SH-SY5Y (cell line): ENCODE measurements around the gene ALG14.
A peak's percentile ranks its signal among the peaks of the same experiment; 100 is the strongest.

Experiments
- GATA2 ChIP-seq: IDR thresholded peaks from 2 replicates; pipeline ENCODE4 v1.6.1; 2011; ENCODE audit warnings: mild to moderate bottlenecking, low read depth, low read length
- GATA3 ChIP-seq: IDR thresholded peaks from 2 replicates; pipeline ENCODE4 v1.6.1; 2011; ENCODE audit warnings: low read depth, mild to moderate bottlenecking, low read length, moderate library complexity

GRCh38 chr1:94993931-94994645 lies 78.7 kb downstream of the ALG14 start:
- TF ChIP-seq GATA2 (peak; percentile 48; the same call in 1 of the 2 replicates), GATA3 (no peak)
